ENCODE measurements around the gene ORAI2. TPM values are rescaled to one million over a fixed set of nuclear protein-coding genes. Genes with fewer than 3 reads are reported as not detected.

ORAI2 gene
- total RNA-seq, 4 donors from 2014 or later, result 4.4 to 18.6 (median 7.7) TPM

GRCh38 chr7:102431617-102432298, 1.6 kb upstream of the ORAI2 start:
- TF ChIP-seq EP300 (IDR thresholded peaks at IDR 0.05) (no peak), CTCF (IDR thresholded peaks at IDR 0.05) (no peak)
- H3K36me3 ChIP-seq, result peaks cover 0 to 13% (median 0%) of the 10 kb centered on the region in 3 donors
- H3K9me3 ChIP-seq, result no peaks in the 10 kb centered on the region
- H3K4me3 ChIP-seq, result no peak overlapping the region
- peaks cover 0 to 30% (median 10%) of the 10 kb centered on the region in 4 donors for H3K4me1 ChIP-seq
- DNase-seq (ENCODE audit: low spot score in 2 of 2), result no peak
- H3K27me3 ChIP-seq, result no peaks in the 10 kb centered on the region
- 47 to 52% methylated on average over 17 of the region's 17 CpGs for WGBS, 2 donors
- H3K27ac ChIP-seq, result peak overlapping the region in 2 of 4 donors; percentile 59 to 92

- WGBS, 2 donors, result 31 to 45% methylated on average over 16 to 22 of the region's 27 CpGs
- H3K27ac ChIP-seq, result peak overlapping the region; percentile 40 to 92 (median 74)
- no peaks in the 10 kb centered on the region for H3K9me3 ChIP-seq
- H3K4me3 ChIP-seq, result peak overlapping the region; percentile 58 to 96 (median 73)
- H3K4me1 ChIP-seq, result peaks cover 0 to 30% (median 10%) of the 10 kb centered on the region in 4 donors
- TF ChIP-seq CTCF (IDR thresholded peaks at IDR 0.05), result no peak
- no peak for TF ChIP-seq EP300 (IDR thresholded peaks at IDR 0.05)
- TF ChIP-seq POLR2A (IDR thresholded peaks at IDR 0.05), result no peak
- DNase-seq (ENCODE audit: low spot score in 2 of 2), result no peak
- H3K36me3 ChIP-seq, result peaks cover 0 to 5% (median 0%) of the 10 kb centered on the region in 3 donors
- H3K27me3 ChIP-seq, result no peaks in the 10 kb centered on the region
Measured at GRCh38 chr7:102432442-102433218, 745 bp upstream of the ORAI2 start.

GRCh38 chr7:102434039-102434486, 688 bp downstream of the ORAI2 start:
- H3K4me1 ChIP-seq, result peaks cover 0 to 30% (median 10%) of the 10 kb centered on the region in 4 donors
- peak overlapping the region in 3 of 4 donors; percentile 34 to 92 (median 82) for H3K27ac ChIP-seq
- TF ChIP-seq POLR2A (IDR thresholded peaks at IDR 0.05) (no peak), CTCF (IDR thresholded peaks at IDR 0.05) (no peak), EP300 (IDR thresholded peaks at IDR 0.05) (no peak)
- peaks cover 0 to 5% (median 0%) of the 10 kb centered on the region in 3 donors for H3K36me3 ChIP-seq
- no peaks in the 10 kb centered on the region for H3K27me3 ChIP-seq
- peak overlapping the region; percentile 58 to 96 (median 82) for H3K4me3 ChIP-seq
- H3K9me3 ChIP-seq, result no peaks in the 10 kb centered on the region
- no peak for DNase-seq (ENCODE audit: low spot score in 2 of 2)
- 28 to 34% methylated on average over 9 of the region's 9 CpGs for WGBS, 2 donors

GRCh38 chr7:102436118-102436517, 2.7 kb downstream of the ORAI2 start:
- peaks cover 0 to 25% (median 8%) of the 10 kb centered on the region in 4 donors for H3K4me1 ChIP-seq
- TF ChIP-seq POLR2A (IDR thresholded peaks at IDR 0.05) (no peak), CTCF (IDR thresholded peaks at IDR 0.05) (no peak), EP300 (IDR thresholded peaks at IDR 0.05) (no peak)
- H3K36me3 ChIP-seq, result peaks cover 0 to 25% (median 0%) of the 10 kb centered on the region in 3 donors
- no peaks in the 10 kb centered on the region for H3K27me3 ChIP-seq
- H3K4me3 ChIP-seq, result no peak overlapping the region
- WGBS, 2 donors, result 87 to 88% methylated on average over 10 of the region's 10 CpGs
- no peaks in the 10 kb centered on the region for H3K9me3 ChIP-seq
- no peak overlapping the region for H3K27ac ChIP-seq
- no peak for DNase-seq (ENCODE audit: low spot score in 2 of 2)

All from tibial nerve (tissue), 4 donors.